Activated gamma-delta T cell treated with Interleukin-2 at 50 U/mL for 16 hours (primary cell): ENCODE measurements around the gene EIF3B.
"Not testable (repeated sequence)": the region's sequence is repeated elsewhere in the genome, so short reads cannot be mapped to it uniquely, and the experiment has no call there.

Experiments
- DNase-seq: peaks from one replicate; pipeline ENCODE4 v3.0.0-alpha.2; 2020

Gene EIF3B

GRCh38 chr7:2403718-2404648 lies 49.4 kb downstream of the EIF3B start:
- peak; percentile 15 for DNase-seq

- no peak for DNase-seq
These were observed 50.1 kb downstream of the EIF3B start for GRCh38 chr7:2404714-2405119.

DNA sequence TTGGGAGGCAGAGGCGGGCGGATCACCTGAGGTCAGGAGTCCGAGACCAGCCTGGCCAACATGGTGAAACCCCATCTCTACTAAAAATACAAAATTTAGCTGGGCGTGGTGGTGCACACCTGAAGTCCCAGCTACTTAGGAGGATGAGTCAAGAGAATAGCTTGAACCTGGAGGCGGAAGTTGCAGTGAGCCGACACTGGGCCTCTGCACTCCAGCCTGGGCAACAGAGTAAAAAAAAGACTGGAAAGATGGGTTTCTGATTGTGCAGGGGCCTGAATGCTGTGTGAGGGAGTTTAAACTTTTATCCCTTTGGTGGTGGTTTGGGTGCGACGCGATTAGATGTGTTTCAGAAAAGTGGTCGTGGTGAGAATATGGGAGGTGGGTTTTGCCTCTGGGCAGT lies 50.6 kb downstream of the EIF3B start:
- DNase-seq, result no peak

- peak; percentile 59 for DNase-seq
These were observed 51.1 kb downstream of the EIF3B start for GRCh38 chr7:2405601-2406345.

DNA sequence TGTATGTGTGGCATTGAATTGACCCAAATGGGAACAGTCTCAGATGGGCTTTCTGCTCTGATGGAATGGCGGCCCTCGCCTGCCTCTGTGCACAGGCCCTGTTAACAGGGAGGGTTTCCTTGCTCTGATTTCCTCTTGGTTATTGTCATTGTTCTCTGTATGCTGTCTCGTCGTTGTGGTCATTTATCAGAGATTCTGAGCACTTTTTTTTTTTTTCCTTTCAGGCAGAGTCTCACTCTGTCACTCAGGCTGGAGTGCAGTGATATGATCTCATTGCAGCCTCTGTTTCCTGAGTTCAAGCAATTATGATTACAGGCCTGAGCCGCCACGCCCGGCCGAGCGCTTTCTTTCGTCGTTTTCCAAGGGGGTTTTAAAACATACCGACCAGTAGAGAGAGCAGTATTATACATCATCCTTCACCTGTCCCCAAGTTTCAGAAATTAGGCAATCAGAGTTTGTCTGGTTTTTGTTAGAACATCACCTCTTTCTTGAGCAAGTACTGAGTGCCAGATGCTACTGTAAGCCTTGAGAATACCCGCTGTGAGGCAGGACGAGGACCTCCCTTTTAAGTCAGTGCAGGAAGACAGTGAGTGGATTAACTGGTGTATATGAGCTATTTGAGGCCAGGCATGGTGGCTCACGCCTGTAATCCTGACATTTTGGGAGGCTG lies 55.3 kb downstream of the EIF3B start:
- no peak for DNase-seq

- no peak for DNase-seq
These were observed 56.4 kb downstream of the EIF3B start for GRCh38 chr7:2411049-2411448.

DNA sequence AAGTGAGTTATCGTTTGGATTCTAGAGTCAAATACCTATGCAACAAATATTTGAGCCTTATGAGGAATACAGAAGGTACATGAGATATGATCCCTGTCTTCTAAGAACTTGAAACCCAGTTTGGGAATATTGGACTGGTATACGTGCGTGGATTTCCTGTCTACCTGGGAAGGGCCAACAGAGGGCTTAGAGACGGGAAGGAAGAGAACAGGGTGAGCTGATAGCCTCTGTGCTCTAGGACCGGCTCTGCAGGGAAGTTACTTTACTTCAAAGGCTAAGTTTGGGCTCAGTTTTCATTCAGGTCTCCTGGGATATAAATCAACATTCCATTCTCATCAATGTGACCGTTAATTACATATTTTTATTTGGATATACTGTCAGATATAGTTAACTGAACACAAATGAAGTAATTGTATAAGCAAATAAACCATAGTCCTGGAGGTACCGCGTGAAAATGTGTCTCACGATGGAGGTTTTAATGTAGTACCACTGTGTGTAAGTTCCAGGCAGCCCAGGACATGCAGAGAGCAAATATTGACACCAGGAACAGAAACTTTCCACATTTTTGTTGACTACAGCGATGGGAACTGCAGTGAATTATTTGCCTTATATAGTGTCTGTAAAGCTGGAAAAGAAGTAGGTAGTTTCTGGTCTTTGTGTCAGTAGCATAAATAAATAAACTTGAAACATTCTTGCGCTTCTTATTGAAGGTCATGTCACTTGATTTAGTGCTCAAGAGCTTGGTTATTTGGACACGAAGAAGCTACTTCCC lies 57.4 kb downstream of the EIF3B start:
- no peak for DNase-seq

- DNase-seq, result no peak
These were observed 58.1 kb downstream of the EIF3B start for GRCh38 chr7:2412587-2413201.

DNA sequence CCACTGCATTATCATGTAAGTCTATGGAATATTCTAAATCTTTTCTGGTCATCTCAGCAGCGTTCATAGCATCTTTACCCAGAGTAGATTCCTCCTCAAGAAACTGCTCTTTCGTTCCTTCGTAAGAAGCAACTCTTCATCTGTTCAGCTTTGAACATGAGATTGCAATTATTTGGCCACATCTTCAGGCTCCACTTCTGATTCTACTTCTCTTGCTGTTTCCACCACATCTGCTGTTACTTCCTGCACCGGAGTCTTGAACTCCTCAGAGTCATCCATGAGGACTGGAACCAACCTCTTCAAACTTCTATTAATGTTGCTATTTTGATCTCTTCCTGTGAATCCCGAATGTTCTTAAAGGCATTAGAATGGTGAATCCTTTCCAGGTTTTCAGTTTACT lies 61.4 kb downstream of the EIF3B start:
- no peak for DNase-seq

DNA sequence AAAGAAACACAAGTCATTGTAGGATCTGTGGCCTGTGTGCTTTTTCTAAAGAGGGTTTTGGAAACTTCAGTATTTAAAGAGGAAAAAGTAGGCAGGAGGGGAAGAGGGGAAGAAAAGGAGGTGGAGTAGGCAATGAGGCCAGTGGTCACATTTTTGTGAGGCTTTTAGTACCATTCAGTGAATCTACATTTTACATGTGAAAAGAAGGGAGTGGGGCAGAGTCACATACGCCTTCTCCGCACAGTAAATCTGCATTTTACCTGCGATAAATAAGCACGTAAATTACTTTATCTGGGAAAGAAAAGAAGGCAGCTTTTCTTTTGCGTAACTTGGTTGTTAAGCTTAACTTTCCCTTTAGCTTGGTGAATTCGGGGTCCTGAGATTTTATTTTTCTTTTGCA lies 62.0 kb downstream of the EIF3B start:
- DNase-seq, result no peak

DNA sequence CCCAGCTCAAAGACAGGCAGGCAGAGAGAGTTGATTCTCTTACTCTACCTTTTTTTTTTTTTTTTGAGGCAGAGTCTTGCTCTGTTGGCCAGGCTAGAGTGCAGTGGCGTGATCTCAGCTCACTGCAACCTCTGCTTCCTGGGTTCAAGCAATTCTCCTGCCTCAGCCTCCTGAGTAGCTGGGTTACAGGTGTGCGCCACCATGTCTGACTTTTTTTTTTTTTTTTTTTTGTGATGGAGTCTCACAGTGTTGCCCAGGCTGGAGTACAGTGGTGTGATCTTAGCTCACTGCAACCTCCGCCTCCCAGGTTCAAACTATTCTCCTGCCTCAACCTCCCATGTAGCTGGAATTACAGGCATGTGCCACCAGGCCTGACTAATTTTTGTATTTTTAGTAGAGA lies 62.6 kb downstream of the EIF3B start:
- not testable (repeated sequence) for DNase-seq

DNA sequence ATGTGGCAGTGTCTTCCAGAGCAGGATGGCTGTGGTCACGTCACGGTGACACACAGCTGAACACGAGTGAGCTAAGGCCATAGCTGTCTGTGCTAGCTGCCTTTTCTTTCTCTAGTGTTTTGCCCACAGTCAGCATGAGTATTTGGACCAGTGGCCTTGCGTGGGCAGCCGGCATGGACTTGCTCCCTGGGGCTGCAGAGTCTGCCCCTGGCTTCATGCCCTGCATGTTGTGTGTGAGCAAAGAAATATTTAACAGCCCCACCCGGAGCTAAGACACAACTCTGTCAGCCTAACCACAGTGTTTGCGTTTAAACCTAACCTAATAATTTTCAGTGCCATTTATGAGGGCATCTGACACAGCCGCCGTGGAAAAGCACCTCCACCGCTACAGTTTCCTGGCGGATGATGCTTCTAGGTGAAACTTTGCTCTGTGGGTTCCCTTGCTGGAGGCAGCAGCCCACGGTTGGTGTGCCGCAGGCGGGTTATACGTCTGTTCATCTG lies 63.4 kb downstream of the EIF3B start:
- peak; percentile 64 for DNase-seq

DNA sequence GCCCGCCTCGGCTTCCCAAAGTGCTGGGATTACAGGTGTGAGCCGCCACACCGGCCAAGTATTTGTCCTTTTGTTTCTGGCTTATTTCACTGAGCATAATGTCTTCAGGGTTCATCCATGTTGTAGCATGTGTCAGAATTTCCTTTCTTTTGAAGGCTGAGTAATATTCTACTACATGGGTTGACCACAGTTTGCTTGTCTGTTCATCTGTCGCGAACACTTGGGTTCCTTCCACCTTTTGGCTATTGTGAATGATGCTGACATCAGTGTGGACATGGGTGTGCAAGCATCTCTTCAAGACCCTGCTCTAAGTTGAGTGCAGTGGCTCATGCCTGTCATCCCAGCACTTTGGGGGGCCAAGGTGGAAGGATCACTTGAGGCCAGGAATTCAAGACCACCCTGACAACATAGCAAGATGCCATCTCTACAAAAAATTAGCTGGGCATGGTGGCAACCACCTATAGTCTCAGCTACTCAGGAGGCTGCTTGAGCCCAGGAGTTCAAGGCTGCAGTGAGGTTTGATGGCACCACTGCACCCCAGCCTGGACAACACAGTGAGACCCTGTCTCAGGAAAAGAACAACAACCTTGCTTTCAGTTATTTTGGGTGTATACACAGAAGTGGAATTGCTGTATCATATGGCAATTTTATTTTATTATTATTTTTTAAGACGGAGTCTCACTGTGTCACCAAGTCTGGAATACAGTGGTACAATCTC lies 65.7 kb downstream of the EIF3B start:
- no peak for DNase-seq

GRCh38 chr7:2421943-2422310 lies 67.3 kb downstream of the EIF3B start:
- DNase-seq, result no peak

- DNase-seq, result no peak
These were observed 71.1 kb downstream of the EIF3B start for GRCh38 chr7:2425749-2426148.
